ENCODE measurements around the gene GDPD5. TPM values are rescaled to one million over a fixed set of nuclear protein-coding genes. Genes with fewer than 3 reads are reported as not detected.

The GDPD5 gene
- total and polyA plus RNA-seq, 9 of the 15 experiments (the other 6 are each of a cell fraction or from before 2014, with no cell fraction given): 0.32 to 27.3 (median 8.0) TPM

DNA sequence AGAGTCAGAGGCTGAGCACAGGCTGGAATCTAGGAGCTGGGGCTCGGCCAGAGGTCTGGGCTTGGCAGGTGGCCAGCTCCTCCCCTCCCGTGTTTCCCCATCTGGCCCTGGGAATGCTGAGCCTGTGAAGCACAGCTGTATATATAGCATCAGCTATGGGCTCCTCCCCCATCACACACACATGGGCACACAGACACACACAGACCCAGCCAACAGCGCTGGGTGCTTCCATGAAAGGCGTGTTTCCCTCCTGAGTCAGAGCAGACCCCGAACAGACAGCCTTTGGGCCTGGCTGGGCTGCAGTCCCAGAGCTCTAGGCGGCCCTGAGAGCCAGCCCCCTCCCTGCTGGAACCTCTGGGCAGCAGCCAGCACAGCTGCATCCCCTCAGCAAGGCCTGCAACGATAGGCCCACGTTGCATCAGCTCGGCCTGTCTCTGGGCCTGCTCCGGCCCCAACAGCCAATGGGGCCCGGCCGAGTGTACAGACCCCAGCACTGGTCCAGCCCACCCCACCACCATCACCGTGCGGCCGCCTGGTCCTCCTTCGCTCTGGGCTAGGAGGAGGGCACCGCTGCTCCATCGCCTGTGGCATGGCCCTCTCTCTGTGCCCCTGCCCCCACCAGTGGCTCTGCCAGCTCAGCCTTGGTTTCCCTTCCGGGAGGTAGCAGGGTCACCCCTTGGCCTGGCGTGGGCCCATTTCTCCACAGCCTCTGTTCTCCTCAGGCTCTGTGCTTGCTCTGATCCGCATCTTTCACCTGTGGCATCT is 28.7 kb upstream of the GDPD5 start (continued):
- TF ChIP-seq, protein P1, sequence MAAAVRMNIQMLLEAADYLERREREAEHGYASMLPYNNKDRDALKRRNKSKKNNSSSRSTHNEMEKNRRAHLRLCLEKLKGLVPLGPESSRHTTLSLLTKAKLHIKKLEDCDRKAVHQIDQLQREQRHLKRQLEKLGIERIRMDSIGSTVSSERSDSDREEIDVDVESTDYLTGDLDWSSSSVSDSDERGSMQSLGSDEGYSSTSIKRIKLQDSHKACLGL (CRISPR knock-in tag; IDR thresholded peaks at IDR 0.05; ENCODE audit: borderline replicate concordance, poor library complexity, severe bottlenecking): no peak
- TF ChIP-seq PHF20 (IDR thresholded peaks at IDR 0.05; ENCODE audit: partially characterized antibody) (no peak), GTF2E2 (tag; IDR thresholded peaks at IDR 0.05) (no peak), HLTF (IDR thresholded peaks at IDR 0.05) (no peak), ZNF354B (CRISPR knock-in tag; IDR thresholded peaks at IDR 0.05) (no peak), ESRRB (CRISPR knock-in tag; IDR thresholded peaks at IDR 0.05; ENCODE audit: borderline replicate concordance) (no peak), POLR2B (IDR thresholded peaks at IDR 0.05; ENCODE audit: low read depth, partially characterized antibody) (no peak), SETDB1 (IDR thresholded peaks at IDR 0.05; ENCODE audit: low read length) (no peak), ZNF217 (CRISPR knock-in tag; IDR thresholded peaks at IDR 0.05) (no peak), ATF1 (CRISPR knock-in tag; IDR thresholded peaks at IDR 0.05) (no peak), ATF1 (tag; IDR thresholded peaks at IDR 0.05) (peak; percentile 65), MED1 (CRISPR knock-in tag; IDR thresholded peaks at IDR 0.05; ENCODE audit: borderline replicate concordance) (no peak), ZEB2 (IDR thresholded peaks at IDR 0.05) (no peak), MAFF (IDR thresholded peaks at IDR 0.05; ENCODE audit: low read length) (no peak), BCL6 (CRISPR knock-in tag; IDR thresholded peaks at IDR 0.05) (no peak), BRD4 (IDR thresholded peaks at IDR 0.05) (peak; percentile 36; the same call in 1 of the 2 replicates), SRSF1 (IDR thresholded peaks at IDR 0.05; ENCODE audit: low read depth, low read length) (no peak), MYNN (IDR thresholded peaks at IDR 0.05) (no peak), MYNN (CRISPR knock-in tag; IDR thresholded peaks at IDR 0.05) (no peak), RBM17 (IDR thresholded peaks at IDR 0.05; ENCODE audit: borderline replicate concordance, low read depth, low read length) (no peak), ELF2 (CRISPR knock-in tag; IDR thresholded peaks at IDR 0.05) (no peak), DACH1 (IDR thresholded peaks at IDR 0.05; ENCODE audit: partially characterized antibody) (no peak), TAL1 (IDR thresholded peaks at IDR 0.05) (no peak)
- TF ChIP-seq, protein P2, sequence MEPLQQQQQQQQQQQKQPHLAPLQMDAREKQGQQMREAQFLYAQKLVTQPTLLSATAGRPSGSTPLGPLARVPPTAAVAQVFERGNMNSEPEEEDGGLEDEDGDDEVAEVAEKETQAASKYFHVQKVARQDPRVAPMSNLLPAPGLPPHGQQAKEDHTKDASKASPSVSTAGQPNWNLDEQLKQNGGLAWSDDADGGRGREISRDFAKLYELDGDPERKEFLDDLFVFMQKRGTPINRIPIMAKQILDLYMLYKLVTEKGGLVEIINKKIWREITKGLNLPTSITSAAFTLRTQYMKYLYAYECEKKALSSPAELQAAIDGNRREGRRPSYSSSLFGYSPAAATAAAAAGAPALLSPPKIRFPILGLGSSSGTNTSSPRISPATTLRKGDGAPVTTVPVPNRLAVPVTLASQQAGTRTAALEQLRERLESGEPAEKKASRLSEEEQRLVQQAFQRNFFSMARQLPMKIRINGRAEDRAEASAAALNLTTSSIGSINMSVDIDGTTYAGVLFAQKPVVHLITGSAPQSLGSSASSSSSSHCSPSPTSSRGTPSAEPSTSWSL (CRISPR knock-in tag; IDR thresholded peaks at IDR 0.05; ENCODE audit: borderline replicate concordance): no peak
- TF ChIP-seq, protein P3, sequence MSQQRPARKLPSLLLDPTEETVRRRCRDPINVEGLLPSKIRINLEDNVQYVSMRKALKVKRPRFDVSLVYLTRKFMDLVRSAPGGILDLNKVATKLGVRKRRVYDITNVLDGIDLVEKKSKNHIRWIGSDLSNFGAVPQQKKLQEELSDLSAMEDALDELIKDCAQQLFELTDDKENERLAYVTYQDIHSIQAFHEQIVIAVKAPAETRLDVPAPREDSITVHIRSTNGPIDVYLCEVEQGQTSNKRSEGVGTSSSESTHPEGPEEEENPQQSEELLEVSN (IDR thresholded peaks at IDR 0.05; ENCODE audit: borderline replicate concordance in 1 of 2, extremely low read depth in 1 of 2, insufficient read depth in 1 of 2, insufficient read length in 1 of 2, low read depth in 1 of 2, low read length in 1 of 2, poor library complexity in 1 of 2, severe bottlenecking in 1 of 2): no peak
- TF ChIP-seq, protein P4, sequence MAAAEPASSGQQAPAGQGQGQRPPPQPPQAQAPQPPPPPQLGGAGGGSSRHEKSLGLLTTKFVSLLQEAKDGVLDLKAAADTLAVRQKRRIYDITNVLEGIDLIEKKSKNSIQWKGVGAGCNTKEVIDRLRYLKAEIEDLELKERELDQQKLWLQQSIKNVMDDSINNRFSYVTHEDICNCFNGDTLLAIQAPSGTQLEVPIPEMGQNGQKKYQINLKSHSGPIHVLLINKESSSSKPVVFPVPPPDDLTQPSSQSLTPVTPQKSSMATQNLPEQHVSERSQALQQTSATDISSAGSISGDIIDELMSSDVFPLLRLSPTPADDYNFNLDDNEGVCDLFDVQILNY (CRISPR knock-in tag; IDR thresholded peaks at IDR 0.05): no peak
- TF ChIP-seq, protein P5, sequence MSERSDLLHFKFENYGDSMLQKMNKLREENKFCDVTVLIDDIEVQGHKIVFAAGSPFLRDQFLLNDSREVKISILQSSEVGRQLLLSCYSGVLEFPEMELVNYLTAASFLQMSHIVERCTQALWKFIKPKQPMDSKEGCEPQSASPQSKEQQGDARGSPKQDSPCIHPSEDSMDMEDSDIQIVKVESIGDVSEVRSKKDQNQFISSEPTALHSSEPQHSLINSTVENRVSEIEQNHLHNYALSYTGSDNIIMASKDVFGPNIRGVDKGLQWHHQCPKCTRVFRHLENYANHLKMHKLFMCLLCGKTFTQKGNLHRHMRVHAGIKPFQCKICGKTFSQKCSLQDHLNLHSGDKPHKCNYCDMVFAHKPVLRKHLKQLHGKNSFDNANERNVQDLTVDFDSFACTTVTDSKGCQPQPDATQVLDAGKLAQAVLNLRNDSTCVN (CRISPR knock-in tag; IDR thresholded peaks at IDR 0.05): no peak
